ENCODE measurements around the gene BRAT1.

- TF ChIP-seq POLR2AphosphoS5 (IDR thresholded peaks at IDR 0.05; ENCODE audit: borderline replicate concordance, low read depth, low read length): no peak
- TF ChIP-seq FOXP2 (optimal IDR thresholded peaks at IDR 0.05; ENCODE audit: control extremely low read depth, extremely low read length, insufficient read depth): no peak
Measured at GRCh38 chr7:2507208-2507916, 48.0 kb downstream of the BRAT1 start.
